ENCODE measurements around the gene ZMIZ1.

DNA sequence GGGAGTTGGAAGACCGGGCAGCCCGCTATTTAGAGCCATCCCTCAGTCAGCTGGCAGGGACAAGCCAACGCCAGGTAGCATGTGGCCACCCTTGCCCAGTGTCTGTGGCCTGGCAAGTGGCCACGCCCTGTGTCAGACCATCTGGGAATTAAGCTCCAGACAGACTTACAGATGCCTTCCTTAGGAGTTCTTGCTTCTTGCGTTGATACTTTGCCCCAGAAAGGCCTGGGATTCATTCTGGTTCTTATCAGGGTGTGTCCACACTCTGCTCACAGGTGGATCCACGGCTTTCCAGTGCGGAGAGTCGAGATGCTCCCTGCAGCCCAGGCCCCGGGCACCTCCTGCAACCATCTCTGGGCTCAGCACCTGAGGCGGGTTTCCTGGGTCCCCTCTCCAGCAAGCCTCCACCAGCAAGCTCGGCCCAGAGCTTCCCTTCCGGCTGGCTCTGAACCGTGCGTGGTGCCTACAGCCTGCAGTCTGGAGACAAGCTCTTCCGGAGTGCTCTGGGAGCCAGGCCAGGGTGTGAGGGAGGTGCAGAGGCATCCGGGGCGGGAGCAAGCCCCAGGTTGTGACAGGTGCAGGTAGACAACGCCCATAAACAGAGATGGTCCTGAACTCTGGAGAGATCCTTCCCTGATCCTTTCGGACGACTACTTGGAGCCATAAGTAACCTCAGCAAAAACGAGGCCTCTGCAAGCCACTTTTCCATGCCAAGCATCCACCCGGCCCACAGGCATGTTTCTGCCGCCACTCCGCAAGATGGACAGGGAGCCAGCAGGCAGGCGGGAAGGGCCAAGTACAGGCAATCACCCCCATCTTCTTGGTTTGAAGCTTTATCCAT, 246.2 kb downstream of the ZMIZ1 start:
- TF ChIP-seq CTCF (IDR thresholded peaks at IDR 0.05) (no peak), ZFX (IDR thresholded peaks at IDR 0.05; ENCODE audit: borderline replicate concordance) (no peak)
